GM23248 (cell line): ENCODE measurements around the gene BAZ1B. TPM values are rescaled to one million over a fixed set of nuclear protein-coding genes. Genes with fewer than 3 reads are reported as not detected.

Source experiments
- DNase-seq: peaks from one replicate; pipeline ENCODE4 v3.0.0-alpha.2; 2015
- H2AFZ ChIP-seq: fragments of 200-600 bp; sonication (generic); 2 replicates; pipeline ENCODE4 v1.6.1; 2016; ENCODE audit warnings: antibody characterized with exemption
- H3F3A ChIP-seq: fragments of 200-600 bp; sonication (generic); 2 replicates; pipeline ENCODE4 v1.6.1; 2016; ENCODE audit warnings: mild to moderate bottlenecking, antibody characterized with exemption, mixed run types; ENCODE audit not compliant: insufficient read depth
- H3K27ac ChIP-seq: fragments of 200-600 bp; sonication (generic); 2 replicates; pipeline ENCODE4 v1.5.1; 2016; ENCODE audit warnings: mild to moderate bottlenecking
- H3K27me3 ChIP-seq: fragments of 200-600 bp; sonication (generic); replicated peaks from 2 replicates; pipeline ENCODE4 v1.6.1; 2016; ENCODE audit warnings: mild to moderate bottlenecking; ENCODE audit not compliant: insufficient read depth
- H3K36me3 ChIP-seq: fragments of 200-600 bp; sonication (generic); 2 replicates; pipeline ENCODE4 v1.6.1; 2016; ENCODE audit warnings: low read depth, mild to moderate bottlenecking
- H3K4me1 ChIP-seq: fragments of 200-600 bp; sonication (generic); 2 replicates; pipeline ENCODE4 v1.6.1; 2016; ENCODE audit warnings: mild to moderate bottlenecking; ENCODE audit not compliant: insufficient read depth
- H3K4me2 ChIP-seq: fragments of 200-600 bp; sonication (generic); one replicate; pipeline ENCODE4 v1.6.1; 2016; ENCODE audit warnings: mild to moderate bottlenecking; ENCODE audit not compliant: unreplicated experiment
- H3K4me3 ChIP-seq: fragments of 200-600 bp; sonication (generic); 2 replicates; pipeline ENCODE4 v1.5.1; 2016; ENCODE audit warnings: mild to moderate bottlenecking
- H3K79me2 ChIP-seq: fragments of 200-600 bp; sonication (generic); 2 replicates; pipeline ENCODE4 v1.6.1; 2016; ENCODE audit warnings: mild to moderate bottlenecking; ENCODE audit not compliant: insufficient read depth
- H3K9ac ChIP-seq: fragments of 200-600 bp; sonication (generic); 2 replicates; pipeline ENCODE4 v1.6.1; 2016; ENCODE audit warnings: mild to moderate bottlenecking
- H3K9me2 ChIP-seq: fragments of 200-600 bp; sonication (generic); 2 replicates; pipeline ENCODE4 v1.6.1; 2016; ENCODE audit warnings: mixed run types, mild to moderate bottlenecking, moderate library complexity; ENCODE audit not compliant: insufficient read depth
- H3K9me3 ChIP-seq: fragments of 200-600 bp; sonication (generic); one replicate; pipeline ENCODE4 v1.6.1; 2017; ENCODE audit warnings: low read depth
- H4K20me1 ChIP-seq: fragments of 200-600 bp; sonication (generic); 2 replicates; pipeline ENCODE4 v1.6.0; 2016; ENCODE audit not compliant: insufficient read depth
- EZH2 ChIP-seq: fragments of 200-600 bp; sonication (generic); IDR thresholded peaks from 2 replicates; pipeline ENCODE4 v1.6.1; 2018; ENCODE audit warnings: antibody characterized with exemption, mild to moderate bottlenecking; ENCODE audit not compliant: insufficient read depth, poor library complexity, severe bottlenecking
- EZH2phosphoT487 ChIP-seq: fragments of 200-600 bp; sonication (generic); IDR thresholded peaks from 2 replicates; pipeline ENCODE4 v1.6.1; 2018; ENCODE audit warnings: antibody characterized with exemption, moderate library complexity, mild to moderate bottlenecking, low read depth; ENCODE audit not compliant: insufficient read depth
- WGBS, 2 experiments: methylation state at CpG; one replicate each; pipeline ENCODE4 v1.1.6; 2015 to 2017; ENCODE audit warnings: low lambda C conversion rate in 2 of 2, low coverage in 1 of 2; ENCODE audit errors: missing lambda C conversion rate in 2 of 2; 5-methylcytosine and 5-hydroxymethylcytosine counted together
- in situ Hi-C: fragments of 300-500 bp; cut with MboI; formaldehyde crosslinking; loops from 2 replicates; pipeline ENCODE4 v1.15.0; 2020
- polyA plus RNA-seq: library from polyadenylated mRNA; unstranded; fragments of >200 nt; fragmentation: Nextera tagmentation; extraction: Ambion mirVana; gene quantifications from 2 replicates; pipeline ENCODE4 v1.2.1, GENCODE V29; 2016
- total RNA-seq: library from RNA; depleted of rRNA; stranded (reverse); fragments of >200 nt; shearing (Covaris generic); gene quantifications from 2 replicates; pipeline ENCODE4 v1.2.3, GENCODE V29; 2014

The BAZ1B gene
- total and polyA plus RNA-seq, 2 experiments from 2014 or later = 24.0 to 41.8 TPM

- Histone ChIP-seq H3K36me3 (peaks cover 59% of the 10 kb centered on the region), H3K4me3 (no peak overlapping the region), H3K27me3 (no peaks in the 10 kb centered on the region), H3K9ac (no peak overlapping the region), H3K4me1 (no peaks in the 10 kb centered on the region), H2AFZ (no peak overlapping the region), H3F3A (peaks cover 36% of the 10 kb centered on the region), H3K27ac (no peak overlapping the region), H3K9me3 (no peaks in the 10 kb centered on the region), H3K4me2 (no peak overlapping the region), H3K79me2 (peaks cover 30% of the 10 kb centered on the region), H3K9me2 (no peaks in the 10 kb centered on the region), H4K20me1 (peaks cover 3% of the 10 kb centered on the region; the same call in 1 of the 2 replicates)
- WGBS, 2 experiments = 10% methylated on average over 2 of the region's 2 CpGs
- in situ Hi-C loops = loop anchor here (10.0 kb wide), 1 partner anchor 58 kb away; no protein-coding TSS in a partner anchor
- TF ChIP-seq EZH2 = no peak
- no peak for TF ChIP-seq EZH2phosphoT487
- no peak for DNase-seq
These were observed 69.0 kb downstream of the BAZ1B start for GRCh38 chr7:73452999-73453635.

GRCh38 chr7:73451780-73452398 lies 70.2 kb downstream of the BAZ1B start:
- no peak for TF ChIP-seq EZH2phosphoT487
- TF ChIP-seq EZH2 = no peak
- peaks cover 30% of the 10 kb centered on the region for H3K79me2 ChIP-seq
- H3K27ac ChIP-seq = no peak overlapping the region
- WGBS, 2 experiments = 60 to 61% methylated on average over 5 of the region's 5 CpGs
- no peak overlapping the region for H2AFZ ChIP-seq
- no peaks in the 10 kb centered on the region for H3K27me3 ChIP-seq
- H3K4me3 ChIP-seq = no peak overlapping the region
- no peaks in the 10 kb centered on the region for H3K4me1 ChIP-seq
- peaks cover 3% of the 10 kb centered on the region; the same call in 1 of the 2 replicates for H4K20me1 ChIP-seq
- H3K9me3 ChIP-seq = no peaks in the 10 kb centered on the region
- peak; percentile 73 for DNase-seq
- peaks cover 36% of the 10 kb centered on the region for H3F3A ChIP-seq
- no peak overlapping the region for H3K4me2 ChIP-seq
- in situ Hi-C loops = loop anchor here (10.0 kb wide), 1 partner anchor 57 kb away; no protein-coding TSS in a partner anchor
- no peak overlapping the region for H3K9ac ChIP-seq
- H3K9me2 ChIP-seq = no peaks in the 10 kb centered on the region
- peaks cover 59% of the 10 kb centered on the region for H3K36me3 ChIP-seq

GRCh38 chr7:73449422-73449821 lies 72.7 kb downstream of the BAZ1B start:
- Histone ChIP-seq H3K9ac (no peak overlapping the region), H2AFZ (no peak overlapping the region), H3F3A (peaks cover 21% of the 10 kb centered on the region), H3K4me3 (no peak overlapping the region), H3K79me2 (peaks cover 30% of the 10 kb centered on the region), H3K4me2 (no peak overlapping the region), H3K27me3 (no peaks in the 10 kb centered on the region), H3K9me2 (no peaks in the 10 kb centered on the region), H3K9me3 (no peaks in the 10 kb centered on the region), H3K36me3 (peaks cover 66% of the 10 kb centered on the region), H3K27ac (no peak overlapping the region), H3K4me1 (no peaks in the 10 kb centered on the region), H4K20me1 (peaks cover 3% of the 10 kb centered on the region; the same call in 1 of the 2 replicates)
- 89% methylated on average over 5 of the region's 5 CpGs for WGBS, 2 experiments
- no peak for TF ChIP-seq EZH2phosphoT487
- TF ChIP-seq EZH2 = no peak
- DNase-seq = no peak
- in situ Hi-C loops = loop anchor here (10.0 kb wide), 1 partner anchor 105 kb away; no protein-coding TSS in a partner anchor

- H3K9ac ChIP-seq = no peak overlapping the region
- no peaks in the 10 kb centered on the region for H3K27me3 ChIP-seq
- H3K27ac ChIP-seq = no peak overlapping the region
- peaks cover 73% of the 10 kb centered on the region for H3K36me3 ChIP-seq
- no peak overlapping the region for H3K4me3 ChIP-seq
- no peak overlapping the region for H3K4me2 ChIP-seq
- peaks cover 27% of the 10 kb centered on the region for H3K79me2 ChIP-seq
- TF ChIP-seq EZH2 (no peak), EZH2phosphoT487 (no peak)
- DNase-seq = no peak
- H3K9me2 ChIP-seq = no peaks in the 10 kb centered on the region
- H4K20me1 ChIP-seq = peaks cover 3% of the 10 kb centered on the region; the same call in 1 of the 2 replicates
- H3K9me3 ChIP-seq = no peaks in the 10 kb centered on the region
- H3K4me1 ChIP-seq = no peaks in the 10 kb centered on the region
- WGBS, 2 experiments = 41 to 49% methylated on average over 4 of the region's 4 CpGs
- no peak overlapping the region for H2AFZ ChIP-seq
- in situ Hi-C loops = loop anchor here (10.0 kb wide), 1 partner anchor 104 kb away; no protein-coding TSS in a partner anchor
- peaks cover 17% of the 10 kb centered on the region for H3F3A ChIP-seq
These were observed 73.5 kb downstream of the BAZ1B start for GRCh38 chr7:73448609-73449008.
